NAMALWA (cell line): Measurements from ENCODE around the gene ATP11B.
"Not testable (repeated sequence)": the region's sequence is repeated elsewhere in the genome, so short reads cannot be mapped to it uniquely, and the experiment has no call there.

Experiments
- DNase-seq: peaks from one replicate; pipeline ENCODE4 v3.0.0-alpha.2; 2015; ENCODE audit warnings: low spot score

The ATP11B gene

GRCh38 chr3:182837855-182838454 is 44.7 kb downstream of the ATP11B start:
- DNase-seq: peak; percentile 46

DNA sequence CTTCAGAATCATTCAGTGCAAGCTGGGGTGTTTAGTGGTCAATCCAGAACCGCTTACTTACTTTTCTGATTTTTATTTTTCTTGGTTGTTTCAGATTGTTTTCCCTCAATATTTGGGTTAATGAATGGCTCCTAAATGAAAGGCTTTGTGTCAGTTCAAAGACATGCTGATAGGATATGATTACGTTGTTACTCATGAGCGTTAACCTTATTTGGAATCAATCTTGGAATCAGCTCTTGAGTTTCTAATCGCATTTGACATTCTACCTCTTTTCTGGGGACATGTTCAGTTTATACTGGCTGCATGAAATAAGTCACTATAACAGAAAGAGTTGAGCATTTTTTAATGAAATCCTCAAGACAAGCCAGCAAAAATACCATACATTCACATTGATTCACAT is 50.2 kb downstream of the ATP11B start:
- DNase-seq: no peak

- no peak for DNase-seq
Measured at GRCh38 chr3:182848906-182849305, 55.6 kb downstream of the ATP11B start.

GRCh38 chr3:182855076-182855475 is 61.8 kb downstream of the ATP11B start:
- no peak for DNase-seq

DNA sequence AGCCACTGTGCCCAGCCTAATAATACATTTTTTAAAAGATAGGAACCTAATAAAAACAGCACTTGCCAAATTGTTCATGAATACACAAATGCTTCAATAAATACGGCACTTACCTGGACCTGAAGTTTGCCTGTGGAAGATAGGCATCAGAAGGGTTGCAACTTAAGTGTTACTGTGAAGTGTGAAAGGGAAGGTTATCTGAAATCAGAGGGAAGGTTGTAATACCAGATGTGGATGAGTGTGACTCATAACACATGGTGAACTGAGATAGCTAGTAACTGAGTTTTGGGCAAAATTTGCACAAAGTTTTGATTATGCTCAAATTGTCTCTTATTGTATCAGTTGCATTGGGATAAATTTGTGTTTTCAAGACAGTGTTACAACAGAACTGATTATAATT is 68.0 kb downstream of the ATP11B start:
- no peak for DNase-seq

DNA sequence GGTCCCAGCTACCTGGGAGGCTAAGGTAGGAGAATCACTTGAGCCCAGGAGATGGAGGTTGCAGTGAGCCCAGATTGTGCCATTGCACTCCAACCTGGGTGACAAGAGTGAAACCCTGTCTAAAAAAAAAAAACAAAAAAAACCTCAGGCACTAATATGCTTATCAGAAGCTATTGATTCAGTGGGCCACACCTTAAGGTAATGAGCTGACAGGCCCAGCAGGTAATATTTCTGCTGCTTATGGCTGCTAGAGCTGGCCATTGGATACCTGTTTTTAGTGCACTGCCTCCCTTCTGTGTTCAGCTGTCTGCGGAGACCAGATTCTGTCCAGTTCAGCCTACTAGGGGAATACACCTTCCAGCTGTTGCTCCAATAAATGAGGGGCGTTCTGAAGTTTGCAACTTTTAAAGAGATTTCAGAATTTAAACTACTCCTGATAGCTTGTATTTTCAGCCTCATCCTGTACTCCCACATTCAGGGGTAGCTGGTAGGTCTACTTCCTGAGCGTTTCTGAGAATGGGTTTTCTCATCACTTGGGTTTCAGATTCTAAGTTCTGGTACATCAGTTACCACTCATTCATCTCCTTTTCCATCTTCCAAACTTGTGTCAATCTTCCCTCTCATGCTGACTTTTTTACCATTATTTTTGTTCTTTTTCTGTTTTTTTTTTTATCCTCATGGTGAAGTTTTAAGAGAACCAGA is 69.0 kb downstream of the ATP11B start:
- DNase-seq: no peak

DNA sequence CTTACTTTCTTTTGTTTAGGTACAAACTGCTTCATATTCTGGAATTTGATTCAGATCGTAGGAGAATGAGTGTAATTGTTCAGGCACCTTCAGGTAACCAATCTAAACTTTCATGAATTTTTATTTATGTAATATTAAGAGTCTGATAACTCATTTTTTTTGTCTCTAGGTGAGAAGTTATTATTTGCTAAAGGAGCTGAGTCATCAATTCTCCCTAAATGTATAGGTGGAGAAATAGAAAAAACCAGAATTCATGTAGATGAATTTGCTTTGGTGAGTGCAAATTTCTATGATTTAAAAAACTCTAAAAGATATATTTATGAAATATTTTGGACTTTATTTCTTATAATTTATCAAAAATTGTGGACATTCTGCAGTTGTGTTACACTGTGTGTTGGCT is 75.8 kb downstream of the ATP11B start:
- DNase-seq: no peak

GRCh38 chr3:182870917-182871316 is 77.6 kb downstream of the ATP11B start:
- not testable (repeated sequence) for DNase-seq

- no peak for DNase-seq
Measured at GRCh38 chr3:182879031-182879611, 85.8 kb downstream of the ATP11B start.

- no peak for DNase-seq
Measured at GRCh38 chr3:182886497-182886896, 93.2 kb downstream of the ATP11B start.

DNA sequence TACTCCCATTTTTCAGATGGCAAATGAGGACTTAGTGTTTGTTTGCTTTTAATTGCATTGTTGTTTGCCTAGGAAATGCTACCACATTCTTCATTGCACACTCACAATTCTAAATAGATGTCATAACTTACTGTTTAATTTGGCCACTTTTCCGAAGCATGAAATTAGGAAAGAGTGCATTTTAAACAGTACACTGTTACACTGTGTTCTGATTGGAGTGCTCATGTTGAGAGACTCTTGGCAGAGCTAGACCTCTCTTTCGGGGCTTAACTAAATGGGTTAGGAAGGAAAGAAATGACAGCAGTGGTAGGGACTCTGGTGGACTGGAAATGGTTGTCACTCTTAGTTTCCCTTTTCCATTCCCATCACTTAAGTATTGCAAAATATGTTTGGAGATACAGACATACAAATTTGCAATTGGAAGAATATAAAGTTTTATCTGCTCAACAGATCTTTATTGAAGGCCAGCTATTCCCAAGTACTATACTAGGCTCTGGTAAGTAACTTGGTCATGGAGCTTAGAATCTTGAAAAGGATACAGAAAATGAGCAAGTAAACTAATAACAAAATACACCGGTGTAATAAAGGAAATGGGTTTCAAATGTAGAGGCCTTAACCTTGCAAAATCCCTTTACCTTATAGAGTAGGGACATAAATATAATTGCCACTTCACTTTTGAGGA is 96.8 kb downstream of the ATP11B start:
- no peak for DNase-seq

DNA sequence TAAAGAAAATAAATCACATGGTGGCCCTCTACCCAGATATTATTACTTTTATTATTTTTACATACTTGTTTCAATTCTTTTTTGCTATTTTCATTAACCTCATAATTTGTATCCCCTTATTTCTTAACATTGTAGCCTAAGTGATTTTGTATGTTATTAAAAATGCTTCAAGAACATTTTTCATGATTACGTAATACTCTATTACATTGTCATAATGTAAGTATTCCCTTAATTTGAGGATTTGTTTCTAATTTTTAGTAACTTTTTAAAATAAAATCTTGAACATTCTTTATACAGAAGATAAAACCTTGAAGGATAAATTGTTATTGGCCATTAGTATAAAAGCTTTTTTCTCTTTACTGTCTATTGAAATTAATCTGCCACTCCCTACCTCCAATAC is 98.1 kb downstream of the ATP11B start:
- DNase-seq: no peak

DNA sequence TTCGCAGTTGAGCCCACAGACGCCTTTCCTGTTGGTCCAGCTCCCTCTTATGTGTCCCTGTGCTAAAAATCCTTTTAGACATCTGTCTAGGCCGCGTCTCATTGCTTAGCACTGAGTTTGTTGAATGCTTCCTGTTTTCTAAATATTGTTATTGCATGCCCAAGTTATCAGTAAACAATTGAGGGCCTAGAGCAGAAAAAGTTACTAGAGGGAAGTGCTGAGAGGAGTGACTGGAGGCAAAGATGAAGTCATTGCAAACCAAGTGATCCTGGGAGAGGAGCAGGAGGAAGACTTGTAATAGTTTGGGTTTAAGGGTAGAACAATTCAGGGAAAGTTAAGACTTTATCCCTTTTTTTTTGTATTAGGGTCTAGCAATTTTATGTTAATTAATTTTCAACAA is 98.9 kb downstream of the ATP11B start:
- DNase-seq: no peak

DNA sequence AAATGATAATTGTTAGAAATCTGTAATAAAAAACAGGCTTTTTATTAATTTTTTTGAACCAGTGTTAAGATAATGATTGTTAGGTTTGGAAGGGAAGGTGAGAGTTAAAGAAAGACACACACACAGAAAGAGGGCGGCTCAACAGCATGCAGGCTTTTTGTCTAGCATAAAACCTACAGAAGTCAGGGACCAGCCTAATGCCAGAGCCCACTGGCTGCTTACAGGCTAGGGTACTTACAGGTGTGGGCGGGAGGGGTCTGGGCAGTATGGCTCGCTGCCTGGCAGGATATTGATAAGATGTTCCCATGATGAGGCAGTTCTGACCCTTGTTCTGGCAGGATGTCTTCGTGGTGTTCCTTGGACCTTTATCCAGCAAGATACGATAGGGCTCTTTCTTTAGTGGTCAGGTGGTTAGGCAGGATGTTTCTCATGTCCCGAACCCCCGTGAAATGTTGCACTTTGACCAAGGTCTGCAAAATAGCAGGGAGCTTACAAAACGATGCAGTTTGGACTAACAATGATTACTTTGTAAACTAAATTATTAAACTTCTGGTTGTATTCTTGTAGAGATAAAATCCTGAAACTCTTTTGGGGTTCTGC is 102.3 kb downstream of the ATP11B start:
- DNase-seq: no peak

DNA sequence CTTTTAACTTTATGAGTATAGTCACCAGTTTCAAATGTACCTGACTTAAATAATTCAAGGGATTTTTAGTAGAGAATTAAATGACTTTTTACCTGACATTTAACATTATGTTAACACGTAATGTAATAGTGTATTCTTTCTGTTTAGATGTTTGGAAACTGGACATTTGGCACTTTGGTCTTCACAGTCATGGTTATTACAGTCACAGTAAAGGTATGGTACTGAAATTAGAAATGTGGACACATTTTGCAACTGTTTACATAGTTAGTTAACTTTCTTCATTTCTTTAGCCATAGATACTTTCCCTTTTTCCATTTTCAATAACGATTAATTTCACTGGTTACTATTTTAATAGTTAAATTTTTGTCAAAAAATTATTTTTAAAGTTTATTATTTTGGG is 103.2 kb downstream of the ATP11B start:
- DNase-seq: no peak

GRCh38 chr3:182902236-182902635 is 108.9 kb downstream of the ATP11B start:
- no peak for DNase-seq

DNA sequence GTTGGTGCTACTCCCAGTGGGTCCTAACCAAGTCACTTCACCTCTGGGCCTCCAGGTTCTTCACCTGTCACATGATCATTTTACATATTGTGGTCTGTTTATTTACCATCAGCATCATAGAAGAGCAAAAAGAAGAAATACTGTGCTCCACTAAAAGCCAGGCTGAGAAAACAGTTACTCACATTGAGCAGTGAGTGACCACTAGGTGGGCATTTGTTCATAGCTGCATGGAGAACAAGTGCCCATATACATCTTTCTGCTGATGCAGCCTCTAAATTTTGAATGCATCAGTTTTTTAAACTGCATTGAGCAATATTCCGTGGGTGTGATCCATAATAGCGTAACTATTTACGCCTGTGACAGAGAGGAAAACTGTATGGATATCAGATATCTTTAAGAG is 110.9 kb downstream of the ATP11B start:
- DNase-seq: no peak

GRCh38 chr3:182905623-182906022 is 112.3 kb downstream of the ATP11B start:
- DNase-seq: no peak

DNA sequence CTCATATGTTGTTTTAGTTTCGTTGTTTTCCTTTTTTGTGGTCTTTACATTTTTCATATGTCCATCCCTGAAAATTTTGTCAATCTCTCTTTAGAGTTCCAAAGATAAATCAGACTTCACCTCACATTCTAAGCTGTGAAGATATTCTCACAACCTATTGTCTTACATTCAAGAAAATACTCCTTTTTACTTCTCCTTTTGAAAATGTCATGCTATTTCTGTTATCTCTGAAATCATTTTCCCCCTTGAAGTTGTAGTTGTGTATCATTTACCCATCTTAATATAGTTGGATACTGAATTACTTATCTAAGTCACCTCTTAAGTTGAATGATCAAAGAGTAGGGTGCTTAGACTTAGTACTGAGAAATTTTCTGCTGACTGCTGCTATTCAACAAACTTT is 112.7 kb downstream of the ATP11B start:
- no peak for DNase-seq

- DNase-seq: no peak
Measured at GRCh38 chr3:182908471-182908870, 115.2 kb downstream of the ATP11B start.

DNA sequence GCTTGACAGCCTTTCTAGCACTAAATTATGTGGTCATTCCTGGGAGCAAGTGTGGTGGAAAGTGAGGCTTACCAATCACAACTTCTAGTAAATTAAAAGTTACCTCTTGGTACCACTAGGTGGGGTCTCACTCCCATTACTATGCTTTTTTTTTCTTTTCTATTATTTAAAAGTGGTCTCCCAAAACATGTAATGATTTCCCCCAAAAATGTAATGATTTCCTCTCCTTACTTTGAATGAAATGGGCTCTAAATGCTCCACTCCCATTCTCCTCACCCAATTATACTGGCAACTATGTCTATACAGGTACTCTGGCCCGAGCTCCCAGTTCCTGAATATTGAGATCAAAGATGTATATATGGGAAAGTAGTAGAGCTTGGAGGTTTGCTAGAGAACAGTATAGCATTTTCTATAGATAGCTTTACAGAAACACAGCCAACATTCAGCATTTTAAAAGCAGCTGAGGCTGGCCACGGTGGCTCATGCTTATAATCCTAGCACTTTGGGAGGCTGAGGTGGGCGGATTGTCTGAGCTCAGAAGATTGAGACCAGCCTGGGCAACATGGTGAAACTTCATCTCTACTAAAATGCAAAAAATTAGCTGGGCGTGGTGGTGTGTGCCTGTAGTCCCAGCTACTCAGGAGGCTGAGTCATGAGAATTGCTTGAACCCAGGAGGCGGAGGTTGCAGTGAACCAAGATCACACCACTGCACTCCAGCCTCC is 116.2 kb downstream of the ATP11B start:
- DNase-seq: peak; percentile 54
